Measurements from ENCODE around the gene CARD6.

DNA sequence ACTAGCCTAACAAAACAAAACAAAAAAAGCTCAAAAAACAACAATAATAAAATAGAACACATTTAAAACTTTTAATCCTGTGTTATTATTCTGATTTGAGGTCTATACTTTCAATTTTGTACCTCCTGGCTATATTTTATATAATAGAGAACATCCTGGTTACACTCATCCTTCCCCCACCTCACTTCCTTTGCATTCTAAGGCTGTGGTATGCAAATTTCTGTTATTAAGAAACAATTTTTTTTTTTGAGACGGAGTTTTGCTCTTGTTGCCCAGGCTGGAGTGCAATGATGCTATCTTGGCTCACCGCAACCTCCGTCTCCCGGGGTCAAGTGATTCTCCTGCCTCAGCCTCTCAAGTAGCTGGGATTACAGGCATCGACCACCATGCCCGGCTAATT lies 3.1 kb upstream of the CARD6 start:
- TF ChIP-seq, protein P1, sequence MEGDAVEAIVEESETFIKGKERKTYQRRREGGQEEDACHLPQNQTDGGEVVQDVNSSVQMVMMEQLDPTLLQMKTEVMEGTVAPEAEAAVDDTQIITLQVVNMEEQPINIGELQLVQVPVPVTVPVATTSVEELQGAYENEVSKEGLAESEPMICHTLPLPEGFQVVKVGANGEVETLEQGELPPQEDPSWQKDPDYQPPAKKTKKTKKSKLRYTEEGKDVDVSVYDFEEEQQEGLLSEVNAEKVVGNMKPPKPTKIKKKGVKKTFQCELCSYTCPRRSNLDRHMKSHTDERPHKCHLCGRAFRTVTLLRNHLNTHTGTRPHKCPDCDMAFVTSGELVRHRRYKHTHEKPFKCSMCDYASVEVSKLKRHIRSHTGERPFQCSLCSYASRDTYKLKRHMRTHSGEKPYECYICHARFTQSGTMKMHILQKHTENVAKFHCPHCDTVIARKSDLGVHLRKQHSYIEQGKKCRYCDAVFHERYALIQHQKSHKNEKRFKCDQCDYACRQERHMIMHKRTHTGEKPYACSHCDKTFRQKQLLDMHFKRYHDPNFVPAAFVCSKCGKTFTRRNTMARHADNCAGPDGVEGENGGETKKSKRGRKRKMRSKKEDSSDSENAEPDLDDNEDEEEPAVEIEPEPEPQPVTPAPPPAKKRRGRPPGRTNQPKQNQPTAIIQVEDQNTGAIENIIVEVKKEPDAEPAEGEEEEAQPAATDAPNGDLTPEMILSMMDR (IDR thresholded peaks at IDR 0.05) = no peak
- no peak for TF ChIP-seq POLR2A (IDR thresholded peaks at IDR 0.05)
